Fibroblast of pulmonary artery (primary cell): Measurements from ENCODE around the gene LCP2.

ENCODE experiments used
- DNase-seq: peaks from one replicate; pipeline ENCODE4 v3.0.0-alpha.2; 2010; ENCODE audit warnings: low read depth
- H3K4me3 ChIP-seq: replicated peaks from 2 replicates; pipeline ENCODE4 v1.5.1; 2011; ENCODE audit warnings: low read depth, mild to moderate bottlenecking, control low read depth, low read length, moderate library complexity
- CTCF ChIP-seq: IDR thresholded peaks from 2 replicates; pipeline ENCODE4 v1.5.1; 2011; ENCODE audit warnings: mild to moderate bottlenecking, control low read depth, low read length, inconsistent platforms; ENCODE audit errors: missing control alignments

Gene LCP2

DNA sequence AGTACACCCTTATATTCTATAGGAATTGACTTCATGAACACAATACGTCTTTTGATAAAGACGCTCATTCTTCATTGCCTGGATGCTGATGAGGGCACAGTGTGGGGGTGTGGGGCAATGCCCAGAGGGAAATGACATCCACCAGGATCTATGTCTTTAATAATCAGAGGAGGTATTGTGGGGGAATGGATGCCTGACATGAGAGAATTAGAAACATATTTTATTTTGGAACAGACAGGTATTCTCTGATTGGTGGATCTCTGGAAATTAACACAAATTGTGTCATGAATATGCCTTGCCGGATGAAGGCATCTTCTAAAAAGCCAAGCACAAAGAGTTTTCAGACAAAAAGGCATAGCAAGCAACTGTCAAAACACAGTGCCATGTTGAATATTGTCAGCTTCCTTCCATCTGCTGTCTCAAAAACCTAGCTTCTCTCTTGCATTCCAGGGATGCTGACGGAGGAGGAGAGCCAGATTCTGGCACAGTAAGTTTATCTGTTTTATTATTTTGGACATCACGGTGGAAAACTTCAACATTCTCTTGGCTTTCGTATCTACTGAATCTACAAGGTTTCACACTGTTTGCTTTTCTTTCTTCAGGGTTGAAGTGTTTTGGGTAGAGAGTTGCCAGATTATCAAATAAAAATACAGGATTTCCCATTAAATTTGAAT is 68.7 kb downstream of the LCP2 start:
- TF ChIP-seq CTCF, result no peak
- no peak for DNase-seq
- H3K4me3 ChIP-seq, result no peak overlapping the region

DNA sequence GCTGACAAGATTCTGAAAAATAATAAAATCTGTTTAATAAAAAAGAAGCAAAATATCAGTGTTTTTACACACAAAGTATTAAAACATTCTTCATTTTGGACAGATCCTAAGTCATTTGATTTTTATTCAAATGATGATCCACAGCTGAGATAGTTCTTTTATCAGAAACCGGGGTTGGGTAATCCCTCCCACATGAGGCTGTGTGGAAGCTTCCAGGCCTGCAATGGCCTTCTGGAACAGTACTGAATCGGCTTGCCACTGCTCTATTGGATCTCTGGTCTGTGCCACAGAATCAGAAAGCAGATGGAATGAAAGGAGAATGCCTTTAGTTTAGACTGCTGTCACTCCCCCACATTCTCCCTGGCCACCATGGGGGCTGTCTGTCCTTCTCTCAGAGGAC is 70.9 kb downstream of the LCP2 start:
- no peak for TF ChIP-seq CTCF

GRCh38 chr5:170226129-170226615 is 71.4 kb downstream of the LCP2 start:
- no peak for TF ChIP-seq CTCF
- DNase-seq, result no peak

More for the DNA sequence above, 70.9 kb downstream of the LCP2 start:
- DNase-seq, result no peak
- H3K4me3 ChIP-seq, result no peak overlapping the region

GRCh38 chr5:170225326-170226128 is 72.0 kb downstream of the LCP2 start:
- TF ChIP-seq CTCF, result peak; percentile 78
- no peak overlapping the region for H3K4me3 ChIP-seq
- DNase-seq, result peak; percentile 75

More at GRCh38 chr5:170226129-170226615, 71.4 kb downstream of the LCP2 start:
- no peak overlapping the region for H3K4me3 ChIP-seq

DNA sequence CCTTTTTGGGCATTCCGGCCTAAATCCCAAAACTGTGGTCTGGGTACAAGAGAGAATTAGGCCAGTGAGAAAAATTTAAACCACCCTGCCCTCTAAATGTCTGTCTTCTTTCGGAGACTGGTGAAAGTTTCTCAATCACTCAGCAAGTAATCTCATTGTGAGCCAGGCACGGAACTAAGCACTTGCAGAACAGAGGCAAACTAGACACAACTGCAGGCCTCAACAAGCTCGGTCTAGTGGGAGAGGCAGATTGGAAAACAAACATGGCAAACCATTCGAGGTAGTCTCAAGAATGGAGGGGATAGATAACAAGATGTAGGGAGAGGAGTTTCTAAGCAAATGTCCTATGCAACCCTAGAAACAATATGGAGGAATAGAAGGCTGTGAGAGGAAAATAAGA is 73.7 kb downstream of the LCP2 start:
- no peak overlapping the region for H3K4me3 ChIP-seq
- no peak for TF ChIP-seq CTCF
- DNase-seq, result peak; percentile 7

DNA sequence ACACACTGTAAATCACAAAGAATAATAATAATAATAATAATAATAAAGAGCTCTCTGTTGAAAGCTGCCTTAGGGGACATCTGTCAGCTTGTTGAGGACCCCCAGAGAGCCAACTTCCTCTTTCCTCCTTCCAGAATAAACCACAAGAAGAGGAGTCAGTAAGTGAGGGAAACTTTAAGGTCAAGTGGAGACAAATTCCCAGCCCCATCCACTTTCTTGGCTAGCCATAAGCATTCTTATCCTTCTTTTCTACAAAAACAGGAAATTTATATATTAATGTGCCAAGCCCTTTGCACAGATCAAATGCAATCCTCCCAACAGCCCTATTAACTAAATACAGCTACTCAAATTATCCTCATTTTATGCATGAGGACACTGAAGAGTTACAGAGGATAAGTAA is 74.2 kb downstream of the LCP2 start:
- TF ChIP-seq CTCF, result no peak
- peak; percentile 39 for DNase-seq
- no peak overlapping the region for H3K4me3 ChIP-seq
